HCT116 (cell line): ENCODE results near the gene SND1. TPM values are rescaled to one million over a fixed set of nuclear protein-coding genes. Genes with fewer than 3 reads are reported as not detected.

Experiments
- ATAC-seq: fragments of 200-7000 bp; cut with Tn5 transposase; 2 replicates; pipeline ENCODE4 v1.9.1; 2020; ENCODE audit warnings: mild to moderate bottlenecking, moderate library complexity
- BruUV-seq: library from RNA; stranded (reverse); fragments of 400-500 nt; replicated peaks from 2 replicates; lab custom pipeline; 2021; lab: Mats Ljungman, UMichigan
- CTCF ChIA-PET: fragments of 300-600 bp; sonication (Branson Sonifier 250); formaldehyde crosslinking; loops from one replicate; lab custom pipeline; 2021; ENCODE audit warnings: antibody characterized with exemption; lab: Charles Lee
- POLR2A ChIA-PET: fragments of 300-600, 350-600 bp; sonication (Branson Sonifier 250); formaldehyde crosslinking; loops from one replicate; lab custom pipeline; 2021; ENCODE audit warnings: antibody characterized with exemption; lab: Charles Lee
- RAD21 ChIA-PET, 2 experiments: fragments of 300-600 bp; sonication (Branson Sonifier 250); formaldehyde crosslinking; loops; one replicate each; lab custom pipeline; 2023; ENCODE audit warnings: low total read pairs in 2 of 2; ENCODE audit not compliant: uncharacterized antibody in 2 of 2, unreplicated experiment in 2 of 2, low non-redundant PET in 1 of 2; lab: Charles Lee
- DNase-seq: peaks from one replicate; pipeline ENCODE4 v3.0.0-alpha.2; 2010; ENCODE audit warnings: low read depth, low spot score
- H2AFZ ChIP-seq: fragments of 200-600 bp; shearing (Covaris generic), sonication (generic); 2 replicates; pipeline ENCODE4 v1.6.1; 2017; ENCODE audit warnings: low read depth, mixed run types, mixed read lengths, antibody characterized with exemption, low read length; ENCODE audit not compliant: poor library complexity, severe bottlenecking
- H3K27ac ChIP-seq: 2 replicates; pipeline ENCODE4 v1.5.1; 2012; ENCODE audit warnings: low read depth, low read length
- H3K27me3 ChIP-seq: fragments of 200-600 bp; sonication (generic); 2 replicates; pipeline ENCODE4 v1.6.1; 2016; ENCODE audit warnings: mixed run types, low read length, mixed read lengths; ENCODE audit not compliant: insufficient read depth
- H3K36me3 ChIP-seq, 2 experiments: fragments of 200-500 bp in 1 of 2; fragments of 200-600 bp in 1 of 2; sonication (Bioruptor generic) in 1 of 2; sonication (generic) in 1 of 2; 2 replicates each; pipeline versions ENCODE4 v1.5.1 to v1.6.1; 2014 to 2016; ENCODE audit warnings: low read length in 2 of 2, inconsistent platforms in 1 of 2, mixed read lengths in 1 of 2, mixed run types in 1 of 2; ENCODE audit not compliant: insufficient read depth in 2 of 2, control insufficient read depth in 1 of 2
- H3K4me1 ChIP-seq, 2 experiments: fragments of 200-600 bp in 1 of 2; sonication (generic) in 1 of 2; 2 replicates each; pipeline versions ENCODE4 v1.5.1 to v1.6.1; 2012 to 2017; ENCODE audit warnings: low read length in 2 of 2, inconsistent platforms in 1 of 2, mild to moderate bottlenecking in 1 of 2, mixed read lengths in 1 of 2, mixed run types in 1 of 2, moderate library complexity in 1 of 2; ENCODE audit not compliant: insufficient read depth in 2 of 2, control insufficient read depth in 1 of 2
- H3K4me2 ChIP-seq: fragments of 200-600 bp; sonication (generic); 2 replicates; pipeline ENCODE4 v1.6.1; 2017; ENCODE audit warnings: mixed run types, low read length, mixed read lengths
- H3K4me3 ChIP-seq, 2 experiments: fragments of 200-600 bp in 1 of 2; sonication (generic) in 1 of 2; replicated peaks in 1 of 2; 2 replicates each; pipeline ENCODE4 v1.5.1; 2011 to 2016; ENCODE audit warnings: low read length in 2 of 2, control low read depth in 1 of 2, low read depth in 1 of 2, mild to moderate bottlenecking in 1 of 2, mixed read lengths in 1 of 2, mixed run types in 1 of 2
- H3K79me2 ChIP-seq: fragments of 200-600 bp; sonication (generic); 2 replicates; pipeline ENCODE4 v1.6.1; 2017; ENCODE audit warnings: mild to moderate bottlenecking, mixed run types, low read length, moderate library complexity, mixed read lengths; ENCODE audit not compliant: insufficient read depth
- H3K9ac ChIP-seq: fragments of 200-600 bp; sonication (generic); 2 replicates; pipeline ENCODE4 v1.6.1; 2016; ENCODE audit warnings: low read length, mixed read lengths
- H3K9me2 ChIP-seq: fragments of 200-600 bp; sonication (generic), shearing (Covaris generic); 2 replicates; pipeline ENCODE4 v1.6.1; 2017; ENCODE audit warnings: mixed run types, mild to moderate bottlenecking, moderate library complexity; ENCODE audit not compliant: insufficient read depth
- H3K9me3 ChIP-seq, 2 experiments: fragments of 200-500 bp in 1 of 2; fragments of 200-600 bp in 1 of 2; sonication (Bioruptor generic) in 1 of 2; sonication (generic) in 1 of 2; 2 replicates each; pipeline ENCODE4 v1.6.1; 2014 to 2017; ENCODE audit warnings: low read length in 2 of 2, mixed read lengths in 2 of 2, inconsistent platforms in 1 of 2, low read depth in 1 of 2, mild to moderate bottlenecking in 1 of 2, mixed run types in 1 of 2, moderate library complexity in 1 of 2; ENCODE audit not compliant: control insufficient read depth in 1 of 2, insufficient read depth in 1 of 2
- H4K20me1 ChIP-seq: fragments of 200-600 bp; sonication (generic), shearing (Covaris generic); 2 replicates; pipeline ENCODE4 v1.6.1; 2017; ENCODE audit warnings: mixed run types, mild to moderate bottlenecking, moderate library complexity; ENCODE audit not compliant: insufficient read depth
- CBX3 ChIP-seq: IDR thresholded peaks from 2 replicates; pipeline ENCODE4 v1.6.1; 2012; ENCODE audit warnings: low read depth
- CEBPB ChIP-seq: IDR thresholded peaks from 2 replicates; pipeline ENCODE4 v1.6.1; 2012; ENCODE audit warnings: low read depth
- EZH2 ChIP-seq: fragments of 200-600 bp; sonication (generic); IDR thresholded peaks from 2 replicates; pipeline ENCODE4 v1.6.1; 2017; ENCODE audit warnings: antibody characterized with exemption, mixed run types
- EZH2phosphoT487 ChIP-seq: fragments of 200-600 bp; IDR thresholded peaks from 2 replicates; pipeline ENCODE4 v1.6.1; 2018; ENCODE audit warnings: antibody characterized with exemption, borderline replicate concordance
- JUND ChIP-seq: IDR thresholded peaks from 2 replicates; pipeline ENCODE4 v1.6.1; 2012
- MAX ChIP-seq: IDR thresholded peaks from 2 replicates; pipeline ENCODE4 v1.6.1; 2012
- POLR2A ChIP-seq: IDR thresholded peaks from 2 replicates; pipeline ENCODE4 v1.7.0; 2011; ENCODE audit warnings: borderline replicate concordance; ENCODE audit not compliant: insufficient read depth, insufficient read length; ENCODE audit errors: extremely low read depth
- POLR2AphosphoS5 ChIP-seq: IDR thresholded peaks from 2 replicates; pipeline ENCODE4 v1.6.1; 2011; ENCODE audit warnings: mild to moderate bottlenecking, low read depth, low read length, moderate library complexity
- RAD21 ChIP-seq: IDR thresholded peaks from 2 replicates; pipeline ENCODE4 v1.6.1; 2012; ENCODE audit warnings: low read depth, mild to moderate bottlenecking
- SRF ChIP-seq: IDR thresholded peaks from 2 replicates; pipeline ENCODE4 v1.6.1; 2012; ENCODE audit warnings: low read depth
- ZBTB33 ChIP-seq: IDR thresholded peaks from 2 replicates; pipeline ENCODE4 v1.6.1; 2011; ENCODE audit warnings: mild to moderate bottlenecking, low read length, moderate library complexity; ENCODE audit not compliant: insufficient replicate concordance; ENCODE audit errors: extremely low read depth
- ZFX ChIP-seq: fragments of 450-650 bp; IDR thresholded peaks from 2 replicates; pipeline ENCODE4 v1.6.1; 2017
- ZNF274 ChIP-seq: fragments of 200-500 bp; sonication (Bioruptor generic); IDR thresholded peaks from 2 replicates; pipeline ENCODE4 v1.6.1; 2014; ENCODE audit warnings: mild to moderate bottlenecking, low read depth, low read length, inconsistent platforms
- intact Hi-C: fragments of 100-400 bp; cut with micrococcal nuclease; formaldehyde crosslinking; loops from 2 replicates; pipeline ENCODE4 v1.10.0; 2022
- total RNA-seq: library from RNA; stranded (reverse); gene quantifications from one replicate; pipeline ENCODE4 v1.2.1, GENCODE V29; 2021; ENCODE audit not compliant: unreplicated experiment

Gene SND1
- total RNA-seq, 1 experiment from 2014 or later: 169 TPM

GRCh38 chr7:128137181-128137580, 485.2 kb downstream of the SND1 start:
- no peaks in the 10 kb centered on the region for H3K9me2 ChIP-seq
- H3K4me2 ChIP-seq: no peak overlapping the region
- BruUV-seq: no TSS peak
- H3K4me3 ChIP-seq: no peak overlapping the region
- DNase-seq (no peak), ATAC-seq (no peak)
- intact Hi-C loops: loop anchor here (5.0 kb wide), 1 partner anchor 185 kb away; no protein-coding TSS in a partner anchor
- CTCF ChIA-PET: interaction anchor here (3.6 kb wide), 1 partner anchor 73 kb away, joined by 41 read pairs; no protein-coding TSS in a partner anchor
- H3K27me3 ChIP-seq: peaks cover 5% of the 10 kb centered on the region; the same call in 1 of the 2 replicates
- no peaks in the 10 kb centered on the region for H3K79me2 ChIP-seq
- RAD21 ChIA-PET: interaction anchor here in 1 of 2 experiments (1.4 kb wide), 1 partner anchor 70 kb away, joined by 3 read pairs; no protein-coding TSS in a partner anchor
- TF ChIP-seq RAD21 (no peak), ZNF274 (no peak), POLR2A (no peak), EZH2 (no peak), EZH2phosphoT487 (no peak), SRF (no peak), POLR2AphosphoS5 (no peak), CBX3 (no peak), CEBPB (no peak), ZFX (no peak), ZBTB33 (no peak), MAX (no peak), JUND (no peak)
- TF ChIP-seq, all 23 proteins: peak for 0
- H2AFZ ChIP-seq: no peak overlapping the region
- no peak overlapping the region for H3K9ac ChIP-seq
- no peaks in the 10 kb centered on the region for H3K36me3 ChIP-seq
- H3K9me3 ChIP-seq: no peaks in the 10 kb centered on the region
- POLR2A ChIA-PET: no interaction called here
- H4K20me1 ChIP-seq: no peaks in the 10 kb centered on the region
- H3K27ac ChIP-seq: no peak overlapping the region
- peaks cover 0 to 10% of the 10 kb centered on the region in 2 experiments; a peak in 2 of 4 replicates for H3K4me1 ChIP-seq
